ENCODE measurements around the gene FBXO9.

DNA sequence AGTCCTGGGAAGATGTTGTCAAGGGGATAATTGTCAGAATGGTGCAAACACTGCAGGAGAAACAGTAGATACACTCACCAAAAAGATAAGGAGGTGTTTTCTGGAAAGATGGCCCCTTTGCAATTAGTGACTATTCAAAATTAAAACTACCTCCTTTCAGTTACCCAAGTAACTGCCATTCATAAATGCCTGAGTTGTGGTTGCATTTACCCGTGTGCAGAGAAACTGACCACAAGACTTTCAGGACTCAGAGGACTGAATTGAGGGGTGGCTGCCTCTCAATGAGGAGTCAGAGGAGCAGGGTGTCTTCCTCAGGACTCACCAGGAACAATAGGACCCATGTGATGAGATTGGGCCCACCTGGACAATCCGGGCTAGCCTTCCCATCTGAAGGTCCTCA lies 44.4 kb downstream of the FBXO9 start:
- TF ChIP-seq, protein P1, sequence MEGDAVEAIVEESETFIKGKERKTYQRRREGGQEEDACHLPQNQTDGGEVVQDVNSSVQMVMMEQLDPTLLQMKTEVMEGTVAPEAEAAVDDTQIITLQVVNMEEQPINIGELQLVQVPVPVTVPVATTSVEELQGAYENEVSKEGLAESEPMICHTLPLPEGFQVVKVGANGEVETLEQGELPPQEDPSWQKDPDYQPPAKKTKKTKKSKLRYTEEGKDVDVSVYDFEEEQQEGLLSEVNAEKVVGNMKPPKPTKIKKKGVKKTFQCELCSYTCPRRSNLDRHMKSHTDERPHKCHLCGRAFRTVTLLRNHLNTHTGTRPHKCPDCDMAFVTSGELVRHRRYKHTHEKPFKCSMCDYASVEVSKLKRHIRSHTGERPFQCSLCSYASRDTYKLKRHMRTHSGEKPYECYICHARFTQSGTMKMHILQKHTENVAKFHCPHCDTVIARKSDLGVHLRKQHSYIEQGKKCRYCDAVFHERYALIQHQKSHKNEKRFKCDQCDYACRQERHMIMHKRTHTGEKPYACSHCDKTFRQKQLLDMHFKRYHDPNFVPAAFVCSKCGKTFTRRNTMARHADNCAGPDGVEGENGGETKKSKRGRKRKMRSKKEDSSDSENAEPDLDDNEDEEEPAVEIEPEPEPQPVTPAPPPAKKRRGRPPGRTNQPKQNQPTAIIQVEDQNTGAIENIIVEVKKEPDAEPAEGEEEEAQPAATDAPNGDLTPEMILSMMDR (IDR thresholded peaks at IDR 0.05; ENCODE audit: low read depth, low read length, missing input control) = no peak
- TF ChIP-seq JUND (IDR thresholded peaks at IDR 0.05) (no peak), FOXA1 (IDR thresholded peaks at IDR 0.05) (no peak), HNF4G (IDR thresholded peaks at IDR 0.05) (no peak), YY1 (IDR thresholded peaks at IDR 0.05) (no peak), EGR1 (IDR thresholded peaks at IDR 0.05; ENCODE audit: low read depth in 2 of 2) (no peak), GABPA (IDR thresholded peaks at IDR 0.05 in 1 of 2, conservative IDR thresholded peaks at IDR 0.05 in 1 of 2) (no peak), RAD21 (IDR thresholded peaks at IDR 0.05) (no peak), NR2F2 (IDR thresholded peaks at IDR 0.05) (no peak), TAF1 (conservative IDR thresholded peaks at IDR 0.05) (no peak)
- TF ChIP-seq, protein P2, sequence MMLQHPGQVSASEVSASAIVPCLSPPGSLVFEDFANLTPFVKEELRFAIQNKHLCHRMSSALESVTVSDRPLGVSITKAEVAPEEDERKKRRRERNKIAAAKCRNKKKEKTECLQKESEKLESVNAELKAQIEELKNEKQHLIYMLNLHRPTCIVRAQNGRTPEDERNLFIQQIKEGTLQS (IDR thresholded peaks at IDR 0.05) = no peak
- TF ChIP-seq, protein P3, sequence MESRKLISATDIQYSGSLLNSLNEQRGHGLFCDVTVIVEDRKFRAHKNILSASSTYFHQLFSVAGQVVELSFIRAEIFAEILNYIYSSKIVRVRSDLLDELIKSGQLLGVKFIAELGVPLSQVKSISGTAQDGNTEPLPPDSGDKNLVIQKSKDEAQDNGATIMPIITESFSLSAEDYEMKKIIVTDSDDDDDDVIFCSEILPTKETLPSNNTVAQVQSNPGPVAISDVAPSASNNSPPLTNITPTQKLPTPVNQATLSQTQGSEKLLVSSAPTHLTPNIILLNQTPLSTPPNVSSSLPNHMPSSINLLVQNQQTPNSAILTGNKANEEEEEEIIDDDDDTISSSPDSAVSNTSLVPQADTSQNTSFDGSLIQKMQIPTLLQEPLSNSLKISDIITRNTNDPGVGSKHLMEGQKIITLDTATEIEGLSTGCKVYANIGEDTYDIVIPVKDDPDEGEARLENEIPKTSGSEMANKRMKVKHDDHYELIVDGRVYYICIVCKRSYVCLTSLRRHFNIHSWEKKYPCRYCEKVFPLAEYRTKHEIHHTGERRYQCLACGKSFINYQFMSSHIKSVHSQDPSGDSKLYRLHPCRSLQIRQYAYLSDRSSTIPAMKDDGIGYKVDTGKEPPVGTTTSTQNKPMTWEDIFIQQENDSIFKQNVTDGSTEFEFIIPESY (IDR thresholded peaks at IDR 0.05) = no peak
- TF ChIP-seq, protein P4, sequence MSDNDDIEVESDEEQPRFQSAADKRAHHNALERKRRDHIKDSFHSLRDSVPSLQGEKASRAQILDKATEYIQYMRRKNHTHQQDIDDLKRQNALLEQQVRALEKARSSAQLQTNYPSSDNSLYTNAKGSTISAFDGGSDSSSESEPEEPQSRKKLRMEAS (IDR thresholded peaks at IDR 0.05) = no peak
